ENCODE data around the gene GAB4. TPM values are rescaled to one million over a fixed set of nuclear protein-coding genes. Genes with fewer than 3 reads are reported as not detected.

Gene GAB4
- total RNA-seq, 4 donors from 2014 or later, result not detected

DNA sequence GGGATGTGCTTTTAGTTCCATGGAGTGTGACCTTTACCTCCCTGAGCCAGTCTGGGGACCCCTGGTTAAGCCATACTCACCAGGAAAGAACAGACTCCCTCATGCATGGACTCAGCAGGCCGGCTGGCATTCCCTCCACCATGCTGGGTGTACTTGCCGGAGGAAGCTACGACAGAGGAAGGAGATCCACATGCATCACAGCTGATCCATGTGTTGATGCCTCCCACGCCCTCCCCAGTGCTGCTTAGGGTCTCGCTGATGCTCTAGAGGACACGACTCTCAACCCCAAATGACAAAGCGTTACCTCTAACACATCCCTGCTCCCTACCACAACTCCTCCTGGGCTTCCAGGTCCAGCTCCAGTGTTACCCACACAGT is 39.8 kb downstream of the GAB4 start:
- no peaks in the 10 kb centered on the region for H3K4me1 ChIP-seq
- H3K27me3 ChIP-seq, result peaks cover 0 to 13% (median 0%) of the 10 kb centered on the region in 4 donors
- no peaks in the 10 kb centered on the region for H3K9me3 ChIP-seq
- no peak overlapping the region for H3K4me3 ChIP-seq
- intact Hi-C loops (cut with DNase I), result no loop called here
- TF ChIP-seq POLR2A (IDR thresholded peaks at IDR 0.05; ENCODE audit: low read depth) (no peak), EP300 (IDR thresholded peaks at IDR 0.05) (no peak), POLR2AphosphoS5 (IDR thresholded peaks at IDR 0.05) (no peak)
- TF ChIP-seq, protein P1, sequence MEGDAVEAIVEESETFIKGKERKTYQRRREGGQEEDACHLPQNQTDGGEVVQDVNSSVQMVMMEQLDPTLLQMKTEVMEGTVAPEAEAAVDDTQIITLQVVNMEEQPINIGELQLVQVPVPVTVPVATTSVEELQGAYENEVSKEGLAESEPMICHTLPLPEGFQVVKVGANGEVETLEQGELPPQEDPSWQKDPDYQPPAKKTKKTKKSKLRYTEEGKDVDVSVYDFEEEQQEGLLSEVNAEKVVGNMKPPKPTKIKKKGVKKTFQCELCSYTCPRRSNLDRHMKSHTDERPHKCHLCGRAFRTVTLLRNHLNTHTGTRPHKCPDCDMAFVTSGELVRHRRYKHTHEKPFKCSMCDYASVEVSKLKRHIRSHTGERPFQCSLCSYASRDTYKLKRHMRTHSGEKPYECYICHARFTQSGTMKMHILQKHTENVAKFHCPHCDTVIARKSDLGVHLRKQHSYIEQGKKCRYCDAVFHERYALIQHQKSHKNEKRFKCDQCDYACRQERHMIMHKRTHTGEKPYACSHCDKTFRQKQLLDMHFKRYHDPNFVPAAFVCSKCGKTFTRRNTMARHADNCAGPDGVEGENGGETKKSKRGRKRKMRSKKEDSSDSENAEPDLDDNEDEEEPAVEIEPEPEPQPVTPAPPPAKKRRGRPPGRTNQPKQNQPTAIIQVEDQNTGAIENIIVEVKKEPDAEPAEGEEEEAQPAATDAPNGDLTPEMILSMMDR (IDR thresholded peaks at IDR 0.05), result no peak
- WGBS, result 84% methylated on average over 7 of the region's 7 CpGs
- DNase-seq (ENCODE audit: extremely low spot score), result peak; percentile 89
- no peak overlapping the region for H3K27ac ChIP-seq (replicated peaks in 1 of 4)
- H3K36me3 ChIP-seq, result no peaks in the 10 kb centered on the region

DNA sequence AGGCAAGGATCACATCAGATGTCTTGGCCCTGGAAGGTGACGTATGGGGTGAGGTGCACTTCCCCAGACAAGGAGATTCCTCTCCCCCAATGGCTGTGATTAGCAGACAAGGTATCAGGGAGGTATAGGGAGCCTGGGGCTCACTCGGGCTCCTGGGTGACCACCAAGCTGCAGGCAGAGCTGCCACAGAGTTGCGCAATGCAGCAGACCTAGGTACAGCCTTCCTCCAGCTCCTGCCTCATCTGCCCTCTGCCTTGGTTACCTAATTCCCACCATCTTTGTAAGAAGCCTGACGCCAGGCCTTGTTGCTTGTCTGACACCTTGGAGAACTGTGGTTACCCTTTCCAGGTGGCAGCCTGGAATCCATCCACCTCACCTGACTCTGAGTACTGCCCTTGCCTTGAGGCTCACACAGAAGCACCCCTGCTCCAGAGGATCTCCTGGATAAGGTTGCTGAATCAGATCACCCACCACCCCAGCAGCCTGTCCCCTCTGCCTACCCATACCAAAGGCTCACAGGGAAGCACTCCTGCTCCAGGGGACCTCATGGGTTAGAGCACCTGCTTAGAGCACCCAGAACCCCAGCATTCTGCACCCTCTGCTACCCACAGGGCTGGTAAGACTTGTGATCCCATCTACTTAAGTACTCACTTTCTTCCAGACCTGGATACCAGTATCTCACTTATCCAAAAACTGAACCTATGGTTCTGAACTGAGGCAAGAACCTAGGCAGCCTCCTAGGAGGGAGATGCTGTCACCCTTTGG is 40.4 kb downstream of the GAB4 start:
- Histone ChIP-seq H3K27ac (replicated peaks in 1 of 4) (no peak overlapping the region), H3K36me3 (no peaks in the 10 kb centered on the region), H3K4me3 (no peak overlapping the region), H3K4me1 (no peaks in the 10 kb centered on the region), H3K27me3 (peaks cover 0 to 12% (median 0%) of the 10 kb centered on the region in 4 donors), H3K9me3 (no peaks in the 10 kb centered on the region)
- DNase-seq (ENCODE audit: extremely low spot score), result peak; percentile 92
- TF ChIP-seq POLR2A (IDR thresholded peaks at IDR 0.05; ENCODE audit: low read depth) (no peak), EP300 (IDR thresholded peaks at IDR 0.05) (no peak), POLR2AphosphoS5 (IDR thresholded peaks at IDR 0.05) (no peak)
- TF ChIP-seq, protein P1 (IDR thresholded peaks at IDR 0.05), result no peak
- 67% methylated on average over 1 of the region's 4 CpGs for WGBS
- intact Hi-C loops (cut with DNase I), result no loop called here

GRCh38 chr22:16966251-16966650 is 41.8 kb downstream of the GAB4 start:
- H3K4me1 ChIP-seq, result no peaks in the 10 kb centered on the region
- peak; percentile 89 for DNase-seq (ENCODE audit: extremely low spot score)
- no peak overlapping the region for H3K4me3 ChIP-seq
- H3K27me3 ChIP-seq, result peaks cover 0 to 12% (median 0%) of the 10 kb centered on the region in 4 donors
- TF ChIP-seq EP300 (IDR thresholded peaks at IDR 0.05) (no peak), POLR2A (IDR thresholded peaks at IDR 0.05; ENCODE audit: low read depth) (no peak), POLR2AphosphoS5 (IDR thresholded peaks at IDR 0.05) (no peak)
- TF ChIP-seq, protein P1 (IDR thresholded peaks at IDR 0.05), result no peak
- H3K27ac ChIP-seq (replicated peaks in 1 of 4), result no peak overlapping the region
- no peaks in the 10 kb centered on the region for H3K9me3 ChIP-seq
- 85% methylated on average over 6 of the region's 6 CpGs for whole genome bisulfite sequencing
- H3K36me3 ChIP-seq, result no peaks in the 10 kb centered on the region
- intact Hi-C loops (cut with DNase I), result no loop called here

GRCh38 chr22:16965560-16965959 is 42.5 kb downstream of the GAB4 start:
- Histone ChIP-seq H3K27ac (replicated peaks in 1 of 4) (no peak overlapping the region), H3K36me3 (no peaks in the 10 kb centered on the region), H3K9me3 (no peaks in the 10 kb centered on the region), H3K4me3 (no peak overlapping the region), H3K4me1 (no peaks in the 10 kb centered on the region), H3K27me3 (peaks cover 0 to 12% (median 0%) of the 10 kb centered on the region in 4 donors)
- intact Hi-C loops (cut with DNase I), result no loop called here
- DNase-seq (ENCODE audit: extremely low spot score), result no peak
- TF ChIP-seq POLR2AphosphoS5 (IDR thresholded peaks at IDR 0.05), result no peak
- no peak for TF ChIP-seq EP300 (IDR thresholded peaks at IDR 0.05)
- no peak for TF ChIP-seq POLR2A (IDR thresholded peaks at IDR 0.05; ENCODE audit: low read depth)
- TF ChIP-seq, protein P1 (IDR thresholded peaks at IDR 0.05), result no peak
- 50% methylated on average over 3 of the region's 5 CpGs for WGBS

All from esophagus muscularis mucosa (tissue), 4 donors.